Peyer's patch (tissue), 4 donors: ENCODE data around the gene DCLK2. TPM values are rescaled to one million over a fixed set of nuclear protein-coding genes. Genes with fewer than 3 reads are reported as not detected.

Experiments
- DNase-seq, 3 donors: peaks; one replicate each; pipeline ENCODE4 v3.0.0-alpha.2; 2017 to 2019
- H3K27ac ChIP-seq, 4 donors: fragments of 200-600 bp; sonication (generic); one replicate each; pipeline ENCODE4 v1.5.1; 2016 to 2019
- H3K27me3 ChIP-seq, 2 donors: fragments of 200-600 bp; sonication (generic); one replicate each; pipeline ENCODE4 v1.5.1; 2019
- H3K36me3 ChIP-seq, 3 donors: fragments of 200-600 bp; sonication (generic); one replicate each; pipeline ENCODE4 v1.5.1; 2016 to 2019
- H3K4me1 ChIP-seq, 4 donors: fragments of 200-600 bp; sonication (generic); one replicate each; pipeline ENCODE4 v1.5.1; 2016 to 2019
- H3K4me3 ChIP-seq, 4 donors: fragments of 200-600 bp; sonication (generic); 1 replicate in 3 of 4; 2 replicates in 1 of 4; pipeline ENCODE4 v1.5.1; 2016 to 2019; ENCODE audit warnings: mild to moderate bottlenecking in 1 of 4
- H3K9me3 ChIP-seq, 4 donors: fragments of 200-600 bp; sonication (generic); one replicate each; pipeline ENCODE4 v1.5.1; 2016 to 2019; ENCODE audit warnings: mild to moderate bottlenecking in 1 of 4
- POLR2A ChIP-seq, 2 donors: fragments of 450-650 bp; IDR thresholded peaks; one replicate each; pipeline ENCODE4 v1.5.1; 2017; ENCODE audit warnings: antibody characterized with exemption in 2 of 2, mild to moderate bottlenecking in 2 of 2, moderate library complexity in 2 of 2
- total RNA-seq, 4 donors: library from RNA; depleted of rRNA; stranded (reverse); fragments of >200 nt; gene quantifications; one replicate each; pipeline ENCODE4 v1.1.0, GENCODE V29; 2016
- TF ChIP-seq, protein P1 (sequence below), 6 experiments: fragments of 450-650 bp in 4 of 6; fragments of 200-600 bp in 2 of 6; sonication (generic) in 1 of 6; IDR thresholded peaks; one replicate each; pipeline ENCODE4 v1.5.1; 2017 to 2019; ENCODE audit warnings: antibody characterized with exemption in 6 of 6, mild to moderate bottlenecking in 3 of 6, moderate library complexity in 1 of 6

The DCLK2 gene
- total RNA-seq, 4 donors from 2014 or later: 2.1 to 12.4 (median 3.1) TPM

DNA sequence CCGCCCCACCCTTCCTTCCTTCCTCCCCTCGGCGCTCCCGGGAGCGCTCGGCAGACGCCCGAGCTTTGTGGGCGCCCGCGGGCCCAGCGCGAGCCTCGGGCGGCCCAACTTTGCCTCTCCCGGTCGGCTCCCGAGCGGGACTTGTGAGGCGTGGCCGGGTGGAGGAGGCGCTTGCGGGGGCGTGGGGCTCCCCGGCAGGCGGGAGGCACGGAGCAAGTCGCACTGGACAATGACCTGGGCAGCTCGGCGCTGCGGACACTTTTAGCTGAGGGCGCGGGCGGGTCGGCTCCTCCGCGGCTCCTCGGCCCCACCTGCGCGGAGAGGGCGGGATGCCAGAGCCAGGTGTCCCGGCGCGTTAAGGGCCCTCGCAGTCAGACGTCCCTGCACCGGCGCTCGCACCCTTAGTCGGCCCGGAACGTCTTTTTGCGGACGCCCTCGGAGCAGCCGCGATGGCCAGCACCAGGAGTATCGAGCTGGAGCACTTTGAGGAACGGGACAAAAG lies 385 bp downstream of the DCLK2 start:
- peak; percentile 20 to 63 (median 51) for DNase-seq
- Histone ChIP-seq H3K4me1 (peaks cover 0 to 10% (median 0%) of the 10 kb centered on the region in 4 donors), H3K36me3 (no peaks in the 10 kb centered on the region), H3K27ac (peak overlapping the region; percentile 65 to 87 (median 80)), H3K27me3 (no peaks in the 10 kb centered on the region), H3K4me3 (peak overlapping the region; percentile 46 to 70 (median 62)), H3K9me3 (no peaks in the 10 kb centered on the region)
- TF ChIP-seq POLR2A (IDR thresholded peaks at IDR 0.05): no peak
- TF ChIP-seq, protein P1, sequence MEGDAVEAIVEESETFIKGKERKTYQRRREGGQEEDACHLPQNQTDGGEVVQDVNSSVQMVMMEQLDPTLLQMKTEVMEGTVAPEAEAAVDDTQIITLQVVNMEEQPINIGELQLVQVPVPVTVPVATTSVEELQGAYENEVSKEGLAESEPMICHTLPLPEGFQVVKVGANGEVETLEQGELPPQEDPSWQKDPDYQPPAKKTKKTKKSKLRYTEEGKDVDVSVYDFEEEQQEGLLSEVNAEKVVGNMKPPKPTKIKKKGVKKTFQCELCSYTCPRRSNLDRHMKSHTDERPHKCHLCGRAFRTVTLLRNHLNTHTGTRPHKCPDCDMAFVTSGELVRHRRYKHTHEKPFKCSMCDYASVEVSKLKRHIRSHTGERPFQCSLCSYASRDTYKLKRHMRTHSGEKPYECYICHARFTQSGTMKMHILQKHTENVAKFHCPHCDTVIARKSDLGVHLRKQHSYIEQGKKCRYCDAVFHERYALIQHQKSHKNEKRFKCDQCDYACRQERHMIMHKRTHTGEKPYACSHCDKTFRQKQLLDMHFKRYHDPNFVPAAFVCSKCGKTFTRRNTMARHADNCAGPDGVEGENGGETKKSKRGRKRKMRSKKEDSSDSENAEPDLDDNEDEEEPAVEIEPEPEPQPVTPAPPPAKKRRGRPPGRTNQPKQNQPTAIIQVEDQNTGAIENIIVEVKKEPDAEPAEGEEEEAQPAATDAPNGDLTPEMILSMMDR (IDR thresholded peaks at IDR 0.05): no peak

DNA sequence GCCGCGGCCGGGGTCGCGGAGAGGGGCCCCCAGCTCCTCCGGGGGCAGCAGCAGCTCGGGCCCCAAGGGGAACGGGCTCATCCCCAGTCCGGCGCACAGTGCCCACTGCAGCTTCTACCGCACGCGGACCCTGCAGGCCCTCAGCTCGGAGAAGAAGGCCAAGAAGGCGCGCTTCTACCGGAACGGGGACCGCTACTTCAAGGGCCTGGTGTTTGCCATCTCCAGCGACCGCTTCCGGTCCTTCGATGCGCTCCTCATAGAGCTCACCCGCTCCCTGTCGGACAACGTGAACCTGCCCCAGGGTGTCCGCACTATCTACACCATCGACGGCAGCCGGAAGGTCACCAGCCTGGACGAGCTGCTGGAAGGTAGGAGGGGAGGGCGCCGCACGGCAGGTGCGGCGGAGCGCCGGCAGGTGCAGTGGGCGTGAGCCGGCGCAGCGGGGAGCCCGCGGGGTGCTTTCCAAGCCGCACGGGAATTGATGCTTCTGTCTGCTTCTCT lies 886 bp downstream of the DCLK2 start:
- peaks cover 0 to 10% (median 0%) of the 10 kb centered on the region in 4 donors for H3K4me1 ChIP-seq

DNA sequence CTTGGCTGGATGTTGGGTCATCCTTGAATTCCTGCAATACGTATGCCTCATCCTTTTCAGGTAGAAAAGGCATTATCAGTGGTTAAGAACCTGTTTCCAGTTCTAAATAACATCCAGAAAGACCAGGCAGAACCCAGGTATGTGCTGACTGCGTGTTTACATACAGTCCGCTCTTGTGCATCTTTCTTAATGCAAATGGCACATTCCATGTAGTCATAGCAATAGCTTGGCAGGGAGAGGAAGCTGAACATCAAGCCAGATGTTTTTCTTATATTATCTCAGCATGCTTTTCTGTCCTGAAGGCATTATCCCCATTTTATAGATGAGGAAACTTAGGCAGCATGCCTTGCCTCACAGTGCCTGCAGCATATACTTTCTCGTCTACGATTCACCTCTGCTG lies 2.1 kb downstream of the DCLK2 start:
- Histone ChIP-seq H3K9me3 (no peaks in the 10 kb centered on the region), H3K27me3 (no peaks in the 10 kb centered on the region), H3K27ac (no peak overlapping the region), H3K4me3 (peak overlapping the region in 1 of 4 donors; percentile 70), H3K4me1 (peaks cover 0 to 10% (median 0%) of the 10 kb centered on the region in 4 donors), H3K36me3 (no peaks in the 10 kb centered on the region)
- TF ChIP-seq, protein P1 (IDR thresholded peaks at IDR 0.05): no peak
- no peak for TF ChIP-seq POLR2A (IDR thresholded peaks at IDR 0.05)
- DNase-seq: no peak

More for the DNA sequence above, 886 bp downstream of the DCLK2 start:
- H3K4me3 ChIP-seq: peak overlapping the region; percentile 46 to 70 (median 62)
- H3K27me3 ChIP-seq: no peaks in the 10 kb centered on the region
- H3K36me3 ChIP-seq: no peaks in the 10 kb centered on the region
- no peaks in the 10 kb centered on the region for H3K9me3 ChIP-seq
- H3K27ac ChIP-seq: peak overlapping the region; percentile 65 to 87 (median 80)
- TF ChIP-seq, protein P1 (IDR thresholded peaks at IDR 0.05): no peak
- no peak for TF ChIP-seq POLR2A (IDR thresholded peaks at IDR 0.05)
- DNase-seq: peak; percentile 39 to 57 (median 55)

DNA sequence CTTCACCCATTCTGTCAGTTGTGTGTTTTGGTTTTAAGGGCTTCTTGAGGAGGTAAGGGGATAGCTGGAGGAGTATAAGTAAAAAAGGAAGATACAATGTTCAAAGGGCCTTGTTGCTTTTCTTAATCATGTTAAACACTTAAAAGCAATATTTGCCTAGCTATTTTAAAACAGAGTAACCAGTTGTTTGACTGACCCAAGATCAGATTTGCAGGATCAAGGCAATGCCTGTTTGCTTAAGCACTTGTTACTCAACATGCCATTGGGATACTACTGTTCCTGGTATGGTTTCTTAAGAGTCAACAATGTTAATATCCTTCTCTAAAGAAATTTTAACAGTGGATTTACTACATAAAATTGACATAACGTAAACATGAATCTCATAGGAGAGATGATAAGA lies 2.6 kb downstream of the DCLK2 start:
- peaks cover 0 to 10% (median 0%) of the 10 kb centered on the region in 4 donors for H3K4me1 ChIP-seq
- no peaks in the 10 kb centered on the region for H3K9me3 ChIP-seq
- H3K36me3 ChIP-seq: no peaks in the 10 kb centered on the region
- TF ChIP-seq, protein P1 (IDR thresholded peaks at IDR 0.05): no peak
- TF ChIP-seq POLR2A (IDR thresholded peaks at IDR 0.05): no peak
- H3K27me3 ChIP-seq: no peaks in the 10 kb centered on the region
- no peak overlapping the region for H3K27ac ChIP-seq
- no peak overlapping the region for H3K4me3 ChIP-seq
- DNase-seq: no peak

DNA sequence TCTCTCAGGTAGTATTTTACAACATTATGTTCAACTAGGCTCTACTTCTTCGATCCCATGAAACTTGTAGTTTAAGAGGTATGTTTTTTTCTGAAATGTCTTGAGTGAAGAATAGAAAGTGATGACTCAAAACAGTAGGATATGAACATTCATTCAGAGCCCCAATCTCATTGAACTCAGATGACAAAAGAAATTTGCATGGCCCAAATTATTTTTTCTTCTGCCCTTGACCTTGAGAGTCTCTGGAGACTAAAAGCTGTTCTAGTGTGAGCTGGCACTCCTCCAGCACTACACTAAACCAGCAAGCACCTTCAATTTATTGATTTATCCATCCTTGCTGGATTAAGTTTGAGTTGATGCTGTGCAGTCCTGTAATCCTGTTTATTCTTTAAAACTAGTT lies 4.0 kb downstream of the DCLK2 start:
- Histone ChIP-seq H3K4me3 (no peak overlapping the region), H3K9me3 (no peaks in the 10 kb centered on the region), H3K27me3 (no peaks in the 10 kb centered on the region), H3K36me3 (no peaks in the 10 kb centered on the region), H3K27ac (no peak overlapping the region), H3K4me1 (peaks cover 0 to 10% (median 0%) of the 10 kb centered on the region in 4 donors)
- DNase-seq: no peak
- no peak for TF ChIP-seq POLR2A (IDR thresholded peaks at IDR 0.05)
- TF ChIP-seq, protein P1 (IDR thresholded peaks at IDR 0.05): no peak
